ENCODE data around the gene KHDRBS2. TPM values are rescaled to one million over a fixed set of nuclear protein-coding genes. Genes with fewer than 3 reads are reported as not detected.

Gene KHDRBS2
- polyA plus RNA-seq, 1 donor (not counting 4 experiments of a cell fraction or from before 2014, with no cell fraction given): not detected

- no peak for DNase-seq (ENCODE audit: low read depth, low spot score)
- no peak for FAIRE-seq
- Histone ChIP-seq H3K79me2 (ENCODE audit: control insufficient read depth, insufficient read depth, low read length) (no peaks in the 10 kb centered on the region), H2AFZ (ENCODE audit: control insufficient read depth, low read length) (no peak overlapping the region), H3K9me1 (ENCODE audit: control insufficient read depth, extremely low read depth, insufficient read depth, low read length) (no peaks in the 10 kb centered on the region), H3K4me1 (ENCODE audit: control insufficient read depth, extremely low read depth, insufficient read depth, low read length) (no peaks in the 10 kb centered on the region), H3K4me3 (ENCODE audit: control insufficient read depth in 2 of 3, extremely low read depth in 1 of 3, insufficient read depth in 2 of 3, low read depth in 1 of 3, low read length in 3 of 3) (no peak overlapping the region), H3K9ac (ENCODE audit: control insufficient read depth, extremely low read depth, insufficient read depth, low read length) (no peak overlapping the region), H3K9me3 (ENCODE audit: control insufficient read depth, low read depth, low read length) (no peaks in the 10 kb centered on the region), H3K4me2 (ENCODE audit: control insufficient read depth, extremely low read depth, insufficient read depth, low read depth, low read length) (no peak overlapping the region), H3K36me3 (ENCODE audit: control insufficient read depth in 2 of 2, extremely low read depth in 1 of 2, insufficient read depth in 2 of 2, low read length in 2 of 2) (no peaks in the 10 kb centered on the region), H3K27me3 (ENCODE audit: control insufficient read depth, extremely low read depth, insufficient read depth, low read length) (no peaks in the 10 kb centered on the region), H4K20me1 (ENCODE audit: control insufficient read depth, extremely low read depth, insufficient read depth, low read length) (no peaks in the 10 kb centered on the region), H3K27ac (ENCODE audit: control insufficient read depth, insufficient read depth, low read length) (no peak overlapping the region)
- dilution Hi-C loops (cut with MboI; ENCODE audit: extremely low pct_ligation_motif_present, low sequenced_read_pairs): no loop called here
- TF ChIP-seq EZH2 (IDR thresholded peaks at IDR 0.05; ENCODE audit: low read length): no peak
- no peak for TF ChIP-seq CTCF (optimal IDR thresholded peaks at IDR 0.05 in 1 of 3, IDR thresholded peaks at IDR 0.05 in 1 of 3, conservative IDR thresholded peaks at IDR 0.05 in 1 of 3; ENCODE audit: extremely low read depth in 1 of 3, insufficient read depth in 2 of 3, low read length in 3 of 3)
Measured at GRCh38 chr6:61688165-61688564, 597.9 kb downstream of the KHDRBS2 start.

GRCh38 chr6:61682562-61682961, 603.5 kb downstream of the KHDRBS2 start:
- H3K79me2 ChIP-seq (ENCODE audit: control insufficient read depth, insufficient read depth, low read length): no peaks in the 10 kb centered on the region
- no peaks in the 10 kb centered on the region for H4K20me1 ChIP-seq (ENCODE audit: control insufficient read depth, extremely low read depth, insufficient read depth, low read length)
- H2AFZ ChIP-seq (ENCODE audit: control insufficient read depth, low read length): no peak overlapping the region
- H3K27me3 ChIP-seq (ENCODE audit: control insufficient read depth, extremely low read depth, insufficient read depth, low read length): no peaks in the 10 kb centered on the region
- no peak overlapping the region for H3K4me2 ChIP-seq (ENCODE audit: control insufficient read depth, extremely low read depth, insufficient read depth, low read depth, low read length)
- no peaks in the 10 kb centered on the region for H3K9me3 ChIP-seq (ENCODE audit: control insufficient read depth, low read depth, low read length)
- H3K9me1 ChIP-seq (ENCODE audit: control insufficient read depth, extremely low read depth, insufficient read depth, low read length): no peaks in the 10 kb centered on the region
- no peak overlapping the region for H3K27ac ChIP-seq (ENCODE audit: control insufficient read depth, insufficient read depth, low read length)
- FAIRE-seq: no peak
- no peaks in the 10 kb centered on the region for H3K36me3 ChIP-seq (ENCODE audit: control insufficient read depth in 2 of 2, extremely low read depth in 1 of 2, insufficient read depth in 2 of 2, low read length in 2 of 2)
- DNase-seq (ENCODE audit: low read depth, low spot score): no peak
- dilution Hi-C loops (cut with MboI; ENCODE audit: extremely low pct_ligation_motif_present, low sequenced_read_pairs): no loop called here
- H3K4me3 ChIP-seq (ENCODE audit: control insufficient read depth in 2 of 3, extremely low read depth in 1 of 3, insufficient read depth in 2 of 3, low read depth in 1 of 3, low read length in 3 of 3): no peak overlapping the region
- no peaks in the 10 kb centered on the region for H3K4me1 ChIP-seq (ENCODE audit: control insufficient read depth, extremely low read depth, insufficient read depth, low read length)
- H3K9ac ChIP-seq (ENCODE audit: control insufficient read depth, extremely low read depth, insufficient read depth, low read length): no peak overlapping the region
- TF ChIP-seq EZH2 (IDR thresholded peaks at IDR 0.05; ENCODE audit: low read length) (no peak), CTCF (optimal IDR thresholded peaks at IDR 0.05 in 1 of 3, IDR thresholded peaks at IDR 0.05 in 1 of 3, conservative IDR thresholded peaks at IDR 0.05 in 1 of 3; ENCODE audit: extremely low read depth in 1 of 3, insufficient read depth in 2 of 3, low read length in 3 of 3) (no peak)
